PC-9 (cell line): ENCODE measurements around the gene ABCB8.

Experiments
- CTCF ChIP-seq: fragments of 200-600 bp; sonication (generic); conservative IDR thresholded peaks from 2 replicates; pipeline ENCODE4 v1.6.1; 2017; ENCODE audit warnings: mixed run types, antibody characterized with exemption, mild to moderate bottlenecking, moderate library complexity
- EZH2 ChIP-seq: fragments of 200-600 bp; sonication (generic); IDR thresholded peaks from 2 replicates; pipeline ENCODE4 v1.8.0; 2017; ENCODE audit warnings: antibody characterized with exemption, low read depth

GRCh38 chr7:150988230-150989226 is 39.7 kb upstream of the ABCB8 start:
- TF ChIP-seq EZH2, result no peak
- TF ChIP-seq CTCF, result peak; percentile 58; the same call in 1 of the 2 replicates
